Spleen (tissue), 11 donors: Measurements from ENCODE around the gene GRIP1. TPM values are rescaled to one million over a fixed set of nuclear protein-coding genes. Genes with fewer than 3 reads are reported as not detected.

ENCODE experiments used
- DNase-seq: peaks from one replicate; pipeline ENCODE4 v3.0.0-alpha.2; 2020
- H3K27ac ChIP-seq, 8 donors: fragments of 200-600 bp; sonication (generic) in 7 of 8; 1 replicate in 4 of 8; 2 replicates in 4 of 8; pipeline versions ENCODE4 v1.5.0 to v1.8.0; 2016 to 2021; ENCODE audit warnings: inconsistent platforms in 4 of 8, mild to moderate bottlenecking in 4 of 8, moderate library complexity in 1 of 8
- H3K27me3 ChIP-seq, 7 donors: fragments of 200-600 bp; sonication (generic) in 6 of 7; replicated peaks in 1 of 7; 1 replicate in 4 of 7; 2 replicates in 3 of 7; pipeline versions ENCODE4 v1.5.0 to v1.8.0; 2016 to 2021; ENCODE audit warnings: inconsistent platforms in 3 of 7, mild to moderate bottlenecking in 1 of 7
- H3K36me3 ChIP-seq, 6 donors: fragments of 200-600 bp; sonication (generic) in 5 of 6; 1 replicate in 4 of 6; 2 replicates in 2 of 6; pipeline versions ENCODE4 v1.5.0 to v1.8.0; 2016 to 2021; ENCODE audit warnings: inconsistent platforms in 2 of 6
- H3K4me1 ChIP-seq, 6 donors: fragments of 200-600 bp; sonication (generic) in 5 of 6; 1 replicate in 3 of 6; 2 replicates in 3 of 6; pipeline versions ENCODE4 v1.5.0 to v1.8.0; 2016 to 2021; ENCODE audit warnings: inconsistent platforms in 3 of 6
- H3K4me3 ChIP-seq, 8 donors: fragments of 200-600 bp; sonication (generic) in 7 of 8; 1 replicate in 4 of 8; 2 replicates in 4 of 8; pipeline versions ENCODE4 v1.5.0 to v1.8.0; 2016 to 2021; ENCODE audit warnings: inconsistent platforms in 4 of 8, mild to moderate bottlenecking in 4 of 8, moderate library complexity in 2 of 8
- H3K9me3 ChIP-seq, 8 donors: fragments of 200-600 bp; sonication (generic) in 7 of 8; 1 replicate in 4 of 8; 2 replicates in 4 of 8; pipeline versions ENCODE4 v1.5.0 to v1.8.0; 2016 to 2021; ENCODE audit warnings: inconsistent platforms in 4 of 8
- POLR2A ChIP-seq, 3 donors: fragments of 450-650 bp; IDR thresholded peaks; one replicate each; pipeline ENCODE4 v1.5.1; 2017; ENCODE audit warnings: antibody characterized with exemption in 3 of 3, mild to moderate bottlenecking in 1 of 3
- POLR2AphosphoS5 ChIP-seq, 3 donors: sonication (generic); formaldehyde crosslinking; IDR thresholded peaks; one replicate each; pipeline ENCODE4 v1.5.1; 2017; ENCODE audit warnings: antibody characterized with exemption in 3 of 3
- WGBS, 5 donors: extraction: QIAGEN DNeasy Blood & Tissue Kit in 3 of 5; methylation state at CpG; one replicate each; pipeline versions ENCODE4 v1.1.5 to v1.1.7; 2013 to 2018; 5-methylcytosine and 5-hydroxymethylcytosine counted together
- intact Hi-C: fragments of 100-400 bp; cut with DNase I; formaldehyde crosslinking; loops from one replicate; pipeline ENCODE4 v1.15.0; 2023; ENCODE audit warnings: low total_unique reads
- polyA plus RNA-seq, 3 donors: library from polyadenylated mRNA; stranded (reverse); fragments of 200-250 nt; gene quantifications; one replicate each; pipeline ENCODE4 v1.2.1, GENCODE V29; 2013
- total RNA-seq, 7 donors: library from RNA; depleted of rRNA in 3 of 7; stranded (reverse); fragments of >200 nt in 3 of 7; fragmentation: NEBNext Ultra II Directional in 4 of 7; extraction: Animal tissue kit (Norgen Biotek cat#: 25700) in 4 of 7; gene quantifications; one replicate each; pipeline versions ENCODE4 v1.1.0 to v1.2.1, GENCODE V29; 2016 to 2021
- TF ChIP-seq, protein P1 (sequence below), 11 experiments: fragments of 200-600 bp in 7 of 11; fragments of 450-650 bp in 4 of 11; sonication (generic) in 4 of 11; IDR thresholded peaks in 8 of 11; conservative IDR thresholded peaks in 3 of 11; 1 replicate in 7 of 11; 2 replicates in 4 of 11; pipeline versions ENCODE4 v1.4.0 to v1.8.0; 2016 to 2021; ENCODE audit warnings: antibody characterized with exemption in 11 of 11, inconsistent platforms in 4 of 11, mild to moderate bottlenecking in 1 of 11
- donor health status: healthy with polysubstance abuse.
- donor health status: DM: no; HTN: no; CAD: no; lungs with moderate emphysema.
- donor health status: DM: no; HTN: no; CAD: no.
- donor health status: Bipolar disorder and iron deficiency.
- donor health status: healthy.
- donor health status: DM: no; HTN: no; CAD: no.
- donor health status: DM: yes; HTN: yes; CAD: no.

The GRIP1 gene
- total and polyA plus RNA-seq, 10 donors: 0.35 to 15.2 (median 4.8) TPM

GRCh38 chr12:66491853-66492252 lies 187.0 kb downstream of the GRIP1 start:
- 61 to 84% (median 68%) methylated on average over 3 of the region's 3 CpGs for WGBS, 5 donors
- Histone ChIP-seq H3K4me1 (no peaks in the 10 kb centered on the region), H3K27ac (no peak overlapping the region), H3K4me3 (no peak overlapping the region), H3K9me3 (no peaks in the 10 kb centered on the region), H3K27me3 (no peaks in the 10 kb centered on the region), H3K36me3 (no peaks in the 10 kb centered on the region)
- TF ChIP-seq POLR2A (IDR thresholded peaks at IDR 0.05): no peak
- TF ChIP-seq, protein P1, sequence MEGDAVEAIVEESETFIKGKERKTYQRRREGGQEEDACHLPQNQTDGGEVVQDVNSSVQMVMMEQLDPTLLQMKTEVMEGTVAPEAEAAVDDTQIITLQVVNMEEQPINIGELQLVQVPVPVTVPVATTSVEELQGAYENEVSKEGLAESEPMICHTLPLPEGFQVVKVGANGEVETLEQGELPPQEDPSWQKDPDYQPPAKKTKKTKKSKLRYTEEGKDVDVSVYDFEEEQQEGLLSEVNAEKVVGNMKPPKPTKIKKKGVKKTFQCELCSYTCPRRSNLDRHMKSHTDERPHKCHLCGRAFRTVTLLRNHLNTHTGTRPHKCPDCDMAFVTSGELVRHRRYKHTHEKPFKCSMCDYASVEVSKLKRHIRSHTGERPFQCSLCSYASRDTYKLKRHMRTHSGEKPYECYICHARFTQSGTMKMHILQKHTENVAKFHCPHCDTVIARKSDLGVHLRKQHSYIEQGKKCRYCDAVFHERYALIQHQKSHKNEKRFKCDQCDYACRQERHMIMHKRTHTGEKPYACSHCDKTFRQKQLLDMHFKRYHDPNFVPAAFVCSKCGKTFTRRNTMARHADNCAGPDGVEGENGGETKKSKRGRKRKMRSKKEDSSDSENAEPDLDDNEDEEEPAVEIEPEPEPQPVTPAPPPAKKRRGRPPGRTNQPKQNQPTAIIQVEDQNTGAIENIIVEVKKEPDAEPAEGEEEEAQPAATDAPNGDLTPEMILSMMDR (IDR thresholded peaks at IDR 0.05 in 8 of 11, conservative IDR thresholded peaks at IDR 0.05 in 3 of 11): no peak
- no peak for TF ChIP-seq POLR2AphosphoS5 (IDR thresholded peaks at IDR 0.05)
- no peak for DNase-seq
- intact Hi-C loops: no loop called here

GRCh38 chr12:66482351-66483203 lies 196.3 kb downstream of the GRIP1 start:
- 84 to 93% (median 85%) methylated on average over 3 of the region's 3 CpGs for WGBS, 5 donors
- TF ChIP-seq, protein P1 (IDR thresholded peaks at IDR 0.05 in 8 of 11, conservative IDR thresholded peaks at IDR 0.05 in 3 of 11): no peak
- TF ChIP-seq POLR2A (IDR thresholded peaks at IDR 0.05) (no peak), POLR2AphosphoS5 (IDR thresholded peaks at IDR 0.05) (no peak)
- Histone ChIP-seq H3K27me3 (no peaks in the 10 kb centered on the region), H3K4me1 (no peaks in the 10 kb centered on the region), H3K27ac (no peak overlapping the region), H3K4me3 (no peak overlapping the region), H3K36me3 (no peaks in the 10 kb centered on the region), H3K9me3 (peaks cover 0 to 33% (median 26%) of the 10 kb centered on the region in 8 donors)
- intact Hi-C loops: no loop called here
- DNase-seq: no peak

GRCh38 chr12:66467932-66468331 lies 210.9 kb downstream of the GRIP1 start:
- no peaks in the 10 kb centered on the region for H3K4me1 ChIP-seq
- no peaks in the 10 kb centered on the region for H3K36me3 ChIP-seq
- no peak overlapping the region for H3K27ac ChIP-seq
- TF ChIP-seq POLR2A (IDR thresholded peaks at IDR 0.05): no peak
- TF ChIP-seq, protein P1 (IDR thresholded peaks at IDR 0.05 in 8 of 11, conservative IDR thresholded peaks at IDR 0.05 in 3 of 11): no peak
- H3K27me3 ChIP-seq: peaks cover 0 to 13% (median 0%) of the 10 kb centered on the region in 7 donors
- DNase-seq: no peak
- no peaks in the 10 kb centered on the region for H3K9me3 ChIP-seq
- H3K4me3 ChIP-seq: no peak overlapping the region
- intact Hi-C loops: no loop called here

GRCh38 chr12:66461331-66461730 lies 217.5 kb downstream of the GRIP1 start:
- 69 to 88% (median 69%) methylated on average over 3 of the region's 3 CpGs for WGBS, 5 donors

More at GRCh38 chr12:66461331-66461730, 217.5 kb downstream of the GRIP1 start:
- no peak overlapping the region for H3K4me3 ChIP-seq
- TF ChIP-seq POLR2AphosphoS5 (IDR thresholded peaks at IDR 0.05): no peak
- TF ChIP-seq POLR2A (IDR thresholded peaks at IDR 0.05): no peak
- TF ChIP-seq, protein P1 (IDR thresholded peaks at IDR 0.05 in 8 of 11, conservative IDR thresholded peaks at IDR 0.05 in 3 of 11): no peak
- no peaks in the 10 kb centered on the region for H3K9me3 ChIP-seq
- no peak for DNase-seq
- no peaks in the 10 kb centered on the region for H3K36me3 ChIP-seq
- H3K27ac ChIP-seq: no peak overlapping the region
- intact Hi-C loops: no loop called here
- no peaks in the 10 kb centered on the region for H3K27me3 ChIP-seq
- H3K4me1 ChIP-seq: no peaks in the 10 kb centered on the region
